Forelimb muscle (tissue), 1 donor: ENCODE data around the gene NHSL1. TPM values are rescaled to one million over a fixed set of nuclear protein-coding genes. Genes with fewer than 3 reads are reported as not detected.

Experiments used
- DNase-seq: peaks from one replicate; pipeline ENCODE4 v3.0.0-alpha.2; 2013; ENCODE audit warnings: low read depth
- polyA plus RNA-seq: library from polyadenylated mRNA; unstranded; fragments of 120-200 nt; gene quantifications from one replicate; pipeline ENCODE4 v1.2.1, GENCODE V29; 2013; ENCODE audit not compliant: insufficient read length

NHSL1 gene
- polyA plus RNA-seq, 1 donor = 23.6 TPM

DNA sequence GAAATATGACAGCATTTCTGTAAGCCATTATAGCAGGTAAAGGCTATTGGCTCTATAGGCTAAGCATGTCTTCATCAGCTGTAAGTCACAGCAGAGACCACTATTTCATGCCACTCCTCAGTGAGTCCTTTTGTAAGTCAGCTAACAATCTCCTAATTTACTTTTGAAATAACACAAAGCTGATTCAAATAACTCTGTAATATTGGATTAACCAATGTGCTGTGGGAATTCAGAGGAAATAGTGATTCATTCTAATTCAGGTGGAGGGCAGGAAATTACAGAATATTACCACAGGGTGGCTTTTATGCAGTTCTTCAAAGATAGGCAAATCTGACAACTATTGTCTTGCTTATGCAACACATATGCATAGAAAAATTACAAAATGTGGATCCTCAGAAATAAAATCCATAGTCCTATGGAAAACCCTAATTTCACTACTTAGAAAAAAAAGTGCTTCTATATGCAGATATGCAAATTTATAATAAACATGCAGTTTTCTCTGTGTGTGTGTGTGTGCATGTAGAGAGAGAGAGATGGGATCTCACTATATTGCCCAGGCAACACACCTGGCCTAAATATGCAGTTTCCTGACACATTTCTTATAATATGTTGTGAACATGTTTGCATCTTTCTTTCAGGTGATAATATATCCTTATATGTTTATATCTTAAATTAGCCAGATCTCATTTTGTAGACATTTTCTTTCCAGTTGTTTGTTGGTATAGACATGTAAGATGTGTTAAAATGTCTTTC is 126.4 kb downstream of the NHSL1 start:
- DNase-seq = no peak

Other genes starting within 250 kb of the NHSL1 start
- not detected for gene SMIM28, start 121.6 kb downstream of the NHSL1 start, polyA plus RNA-seq
- gene HEBP2, start 95.3 kb downstream of the NHSL1 start, polyA plus RNA-seq = 46.7 TPM